ENCODE results near the gene SYT5.

The SYT5 gene

DNA sequence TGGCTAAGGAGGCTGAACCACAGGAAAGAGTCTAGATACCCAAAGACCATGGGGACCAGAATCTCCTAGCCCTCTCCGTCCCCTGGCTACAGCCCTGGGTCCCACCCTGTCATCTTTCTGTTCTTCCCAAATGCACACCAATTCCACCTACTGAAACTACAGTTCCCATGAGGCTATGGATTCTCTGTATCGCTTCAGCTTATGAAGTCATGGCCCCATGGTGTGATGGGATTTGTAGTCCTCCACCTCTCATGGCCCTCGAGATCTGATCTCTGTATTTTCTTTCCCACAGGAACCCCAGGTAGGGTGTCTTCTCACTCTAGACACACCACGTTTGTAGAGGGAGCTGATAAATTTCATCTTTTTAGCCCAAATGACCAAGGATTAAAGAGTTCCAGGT, 17.4 kb upstream of the SYT5 start:
- TF ChIP-seq TAF1 (IDR thresholded peaks at IDR 0.05; ENCODE audit: borderline replicate concordance, insufficient read depth, low read length) (no peak), FOXP2 (optimal IDR thresholded peaks at IDR 0.05; ENCODE audit: borderline replicate concordance, extremely low read depth, extremely low read length, insufficient read depth) (no peak), POLR2AphosphoS5 (IDR thresholded peaks at IDR 0.05; ENCODE audit: low read depth, low read length) (no peak), SIN3A (IDR thresholded peaks at IDR 0.05; ENCODE audit: borderline replicate concordance, insufficient read depth, low read length) (no peak)
- TF ChIP-seq, protein P1, sequence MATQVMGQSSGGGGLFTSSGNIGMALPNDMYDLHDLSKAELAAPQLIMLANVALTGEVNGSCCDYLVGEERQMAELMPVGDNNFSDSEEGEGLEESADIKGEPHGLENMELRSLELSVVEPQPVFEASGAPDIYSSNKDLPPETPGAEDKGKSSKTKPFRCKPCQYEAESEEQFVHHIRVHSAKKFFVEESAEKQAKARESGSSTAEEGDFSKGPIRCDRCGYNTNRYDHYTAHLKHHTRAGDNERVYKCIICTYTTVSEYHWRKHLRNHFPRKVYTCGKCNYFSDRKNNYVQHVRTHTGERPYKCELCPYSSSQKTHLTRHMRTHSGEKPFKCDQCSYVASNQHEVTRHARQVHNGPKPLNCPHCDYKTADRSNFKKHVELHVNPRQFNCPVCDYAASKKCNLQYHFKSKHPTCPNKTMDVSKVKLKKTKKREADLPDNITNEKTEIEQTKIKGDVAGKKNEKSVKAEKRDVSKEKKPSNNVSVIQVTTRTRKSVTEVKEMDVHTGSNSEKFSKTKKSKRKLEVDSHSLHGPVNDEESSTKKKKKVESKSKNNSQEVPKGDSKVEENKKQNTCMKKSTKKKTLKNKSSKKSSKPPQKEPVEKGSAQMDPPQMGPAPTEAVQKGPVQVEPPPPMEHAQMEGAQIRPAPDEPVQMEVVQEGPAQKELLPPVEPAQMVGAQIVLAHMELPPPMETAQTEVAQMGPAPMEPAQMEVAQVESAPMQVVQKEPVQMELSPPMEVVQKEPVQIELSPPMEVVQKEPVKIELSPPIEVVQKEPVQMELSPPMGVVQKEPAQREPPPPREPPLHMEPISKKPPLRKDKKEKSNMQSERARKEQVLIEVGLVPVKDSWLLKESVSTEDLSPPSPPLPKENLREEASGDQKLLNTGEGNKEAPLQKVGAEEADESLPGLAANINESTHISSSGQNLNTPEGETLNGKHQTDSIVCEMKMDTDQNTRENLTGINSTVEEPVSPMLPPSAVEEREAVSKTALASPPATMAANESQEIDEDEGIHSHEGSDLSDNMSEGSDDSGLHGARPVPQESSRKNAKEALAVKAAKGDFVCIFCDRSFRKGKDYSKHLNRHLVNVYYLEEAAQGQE (IDR thresholded peaks at IDR 0.05; ENCODE audit: insufficient read depth in 1 of 2, low read depth in 2 of 2, low read length in 2 of 2) = no peak

DNA sequence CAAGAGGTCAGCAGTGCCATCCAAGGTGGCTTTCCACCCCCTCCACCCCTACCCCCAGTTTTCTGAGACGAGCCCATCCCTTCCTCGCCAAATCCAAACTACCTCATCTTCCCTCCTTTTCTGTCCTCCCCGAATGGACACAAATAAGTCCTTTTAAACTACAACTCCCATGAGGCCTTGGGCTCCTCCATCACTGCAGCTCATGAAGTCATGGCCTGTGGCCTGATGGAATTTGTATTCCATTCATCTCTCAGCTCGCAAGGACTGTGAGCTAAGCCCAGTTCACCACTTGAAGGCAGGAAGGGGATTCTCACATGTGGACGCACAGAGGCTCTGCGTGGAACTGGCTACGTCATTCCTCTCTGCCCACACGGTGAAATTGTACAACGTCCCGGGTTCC, 16.7 kb upstream of the SYT5 start:
- no peak for TF ChIP-seq POLR2AphosphoS5 (IDR thresholded peaks at IDR 0.05; ENCODE audit: low read depth, low read length)
- TF ChIP-seq, protein P1 (IDR thresholded peaks at IDR 0.05; ENCODE audit: insufficient read depth in 1 of 2, low read depth in 2 of 2, low read length in 2 of 2) = no peak
- no peak for TF ChIP-seq FOXP2 (optimal IDR thresholded peaks at IDR 0.05; ENCODE audit: borderline replicate concordance, extremely low read depth, extremely low read length, insufficient read depth)
- TF ChIP-seq SIN3A (IDR thresholded peaks at IDR 0.05; ENCODE audit: borderline replicate concordance, insufficient read depth, low read length) = no peak

DNA sequence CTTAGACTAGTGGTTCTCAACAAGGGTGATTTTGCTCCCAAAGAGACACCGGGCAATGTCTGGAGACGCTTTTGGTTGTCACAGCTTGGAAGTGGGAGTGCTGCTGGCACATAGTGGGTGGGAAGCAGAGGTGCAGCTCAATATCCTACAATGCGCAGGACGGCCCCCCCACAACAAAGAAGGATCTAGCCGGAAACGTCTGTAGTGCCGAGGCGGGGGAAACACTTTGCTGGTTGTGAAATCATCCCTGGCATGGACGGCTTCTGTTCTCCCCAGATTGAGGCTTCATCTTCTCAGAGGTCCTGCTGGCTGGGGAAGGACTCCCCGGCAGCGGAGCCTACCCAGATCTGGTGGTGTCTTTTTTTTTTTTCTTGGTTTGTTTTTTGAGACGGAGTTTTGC, 13.4 kb upstream of the SYT5 start:
- TF ChIP-seq, protein P1 (IDR thresholded peaks at IDR 0.05; ENCODE audit: insufficient read depth in 1 of 2, low read depth in 2 of 2, low read length in 2 of 2) = no peak
- TF ChIP-seq POLR2AphosphoS5 (IDR thresholded peaks at IDR 0.05; ENCODE audit: low read depth, low read length) (no peak), FOXP2 (optimal IDR thresholded peaks at IDR 0.05; ENCODE audit: borderline replicate concordance, extremely low read depth, extremely low read length, insufficient read depth) (no peak), SIN3A (IDR thresholded peaks at IDR 0.05; ENCODE audit: borderline replicate concordance, insufficient read depth, low read length) (no peak), TAF1 (IDR thresholded peaks at IDR 0.05; ENCODE audit: borderline replicate concordance, insufficient read depth, low read length) (no peak)

DNA sequence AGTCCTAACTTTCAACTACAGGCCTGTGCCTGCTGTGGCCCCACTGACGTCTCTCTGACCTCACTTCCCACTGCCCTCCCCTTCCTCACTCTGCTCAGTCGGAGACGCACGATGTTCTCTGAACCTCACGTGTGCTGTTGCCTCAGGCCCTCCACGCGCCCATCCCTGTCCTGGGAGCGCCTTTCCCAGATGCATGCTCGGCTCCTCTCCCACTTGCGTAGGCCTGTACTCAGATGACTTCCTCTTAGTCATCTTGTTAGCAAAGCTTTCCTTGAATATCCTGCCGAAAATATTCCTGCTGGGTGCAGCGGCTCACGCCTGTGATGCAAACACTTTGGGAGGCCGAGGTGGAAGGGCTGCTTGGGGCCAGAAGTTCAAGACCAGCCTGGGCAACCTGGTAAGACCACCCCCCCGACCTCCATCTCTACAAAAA, 9.3 kb upstream of the SYT5 start:
- TF ChIP-seq POLR2AphosphoS5 (IDR thresholded peaks at IDR 0.05; ENCODE audit: low read depth, low read length) (peak; percentile 68), TAF1 (IDR thresholded peaks at IDR 0.05; ENCODE audit: borderline replicate concordance, insufficient read depth, low read length) (no peak), SIN3A (IDR thresholded peaks at IDR 0.05; ENCODE audit: borderline replicate concordance, insufficient read depth, low read length) (0 out of 2 replicates have a peak, but pooled peaks have one; percentile 73), FOXP2 (optimal IDR thresholded peaks at IDR 0.05; ENCODE audit: borderline replicate concordance, extremely low read depth, extremely low read length, insufficient read depth) (peak; percentile 97)
- TF ChIP-seq, protein P1 (IDR thresholded peaks at IDR 0.05; ENCODE audit: insufficient read depth in 1 of 2, low read depth in 2 of 2, low read length in 2 of 2) = peak; percentile 67 to 68

DNA sequence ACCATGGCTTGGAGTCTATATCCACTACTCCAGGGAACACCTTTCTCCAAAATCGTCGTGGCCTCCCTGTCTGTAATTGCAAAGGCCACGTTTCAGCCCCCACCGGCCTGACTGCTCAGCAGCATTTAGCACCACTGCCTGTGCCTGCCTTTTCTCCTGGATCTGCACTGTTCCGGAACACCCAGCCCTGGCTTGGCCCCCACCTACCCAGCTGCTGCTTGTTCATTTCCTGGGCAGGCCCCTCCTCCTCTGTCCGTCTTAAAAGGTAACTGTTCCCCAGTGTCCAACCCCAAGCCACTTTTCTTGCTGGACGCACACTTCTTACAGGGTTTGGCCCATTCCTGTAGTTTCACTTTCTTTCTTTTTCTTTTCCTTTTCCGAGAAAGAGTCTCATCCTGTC, 8.5 kb upstream of the SYT5 start:
- TF ChIP-seq, protein P1 (IDR thresholded peaks at IDR 0.05; ENCODE audit: insufficient read depth in 1 of 2, low read depth in 2 of 2, low read length in 2 of 2) = peak in 1 of 2 experiments; percentile 30; a peak in 1 of 4 replicates
- TF ChIP-seq POLR2AphosphoS5 (IDR thresholded peaks at IDR 0.05; ENCODE audit: low read depth, low read length) (0 out of 2 replicates have a peak, but pooled peaks have one; percentile 20), SIN3A (IDR thresholded peaks at IDR 0.05; ENCODE audit: borderline replicate concordance, insufficient read depth, low read length) (no peak)

Measured in PFSK-1 (cell line).